HG02970 (cell line): ENCODE measurements around the gene LRRC7.
"Not testable (repeated sequence)": the region's sequence is repeated elsewhere in the genome, so short reads cannot be mapped to it uniquely, and the experiment has no call there.

Source experiments
- ATAC-seq: cut with Tn5 transposase; IDR thresholded peaks from one replicate; pipeline ENCODE4 v1.9.1; 2021; ENCODE audit warnings: mild to moderate bottlenecking, moderate library complexity, moderate number of reproducible peaks; ENCODE audit not compliant: unreplicated experiment, low FRiP score

LRRC7 gene

GRCh38 chr1:69940231-69940630 lies 372.5 kb downstream of the LRRC7 start:
- ATAC-seq, result no peak

DNA sequence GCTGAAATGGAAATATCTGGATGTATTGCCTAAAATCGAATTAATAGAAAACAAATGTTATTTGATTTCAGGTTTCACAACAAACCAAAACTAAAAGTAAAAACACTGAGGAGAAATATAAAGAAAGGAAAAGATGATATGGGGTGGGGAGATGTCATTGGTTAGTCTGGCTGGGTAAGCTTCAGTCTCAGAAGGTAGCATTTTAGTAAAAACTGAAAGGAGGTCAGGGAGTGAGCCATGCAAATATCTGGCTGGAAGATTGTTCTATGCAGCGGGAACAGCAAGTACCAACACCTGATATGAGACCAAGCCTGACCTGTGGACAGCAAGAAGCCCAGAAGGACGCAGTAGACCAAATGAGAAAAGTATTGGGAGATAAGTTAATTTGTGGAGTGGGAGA lies 373.1 kb downstream of the LRRC7 start:
- no peak for ATAC-seq

- no peak for ATAC-seq
These were observed 375.3 kb downstream of the LRRC7 start for GRCh38 chr1:69943030-69943429.

DNA sequence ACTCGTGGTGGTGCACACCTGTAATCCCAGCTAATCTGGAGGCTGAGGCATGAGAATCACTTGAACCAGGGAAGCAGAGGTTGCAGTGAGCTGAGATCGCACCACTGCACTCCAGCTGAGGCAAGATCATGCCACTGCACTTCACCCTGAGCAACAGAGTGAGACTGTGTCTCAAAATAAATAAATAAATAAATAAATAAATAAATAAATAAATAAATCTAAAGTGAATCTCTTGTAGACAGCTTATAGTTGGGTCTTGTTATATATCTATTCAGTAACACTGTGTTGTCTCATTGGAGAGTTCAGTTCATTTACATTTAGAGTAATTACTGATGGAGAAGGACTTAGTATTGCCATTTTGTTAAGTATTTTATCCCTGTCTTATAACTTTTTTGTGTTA lies 379.2 kb downstream of the LRRC7 start:
- no peak for ATAC-seq

- no peak for ATAC-seq
These were observed 380.1 kb downstream of the LRRC7 start for GRCh38 chr1:69947837-69948236.

- ATAC-seq, result no peak
These were observed 385.0 kb downstream of the LRRC7 start for GRCh38 chr1:69952676-69953075.

GRCh38 chr1:69962452-69962851 lies 394.7 kb downstream of the LRRC7 start:
- not testable (repeated sequence) for ATAC-seq

DNA sequence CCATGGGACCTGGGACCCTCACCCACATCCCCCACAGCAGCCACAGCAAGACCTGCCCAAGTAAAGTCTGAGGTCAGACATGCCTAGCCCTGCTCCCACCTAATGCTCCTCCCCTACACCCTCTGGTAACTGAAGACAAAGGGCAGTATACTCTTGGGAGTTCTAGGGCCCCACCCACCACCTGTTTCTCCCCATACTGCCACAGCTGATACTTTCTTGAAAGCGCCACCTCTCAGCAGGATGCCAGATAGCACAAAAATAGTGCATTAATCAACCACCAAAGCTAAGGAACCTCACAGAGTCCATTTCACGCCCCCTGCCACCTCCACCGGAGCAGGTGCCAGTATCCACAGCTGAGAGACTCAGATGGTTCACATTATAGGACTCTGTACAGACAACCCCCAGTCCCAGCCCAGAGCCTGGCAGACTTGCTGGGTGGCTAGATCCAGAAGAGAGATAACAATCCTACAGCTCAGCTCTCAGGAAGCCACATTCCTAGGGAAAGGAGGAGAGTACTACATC lies 399.6 kb downstream of the LRRC7 start:
- no peak for ATAC-seq

- ATAC-seq, result no peak
These were observed 409.2 kb downstream of the LRRC7 start for GRCh38 chr1:69976896-69977295.

DNA sequence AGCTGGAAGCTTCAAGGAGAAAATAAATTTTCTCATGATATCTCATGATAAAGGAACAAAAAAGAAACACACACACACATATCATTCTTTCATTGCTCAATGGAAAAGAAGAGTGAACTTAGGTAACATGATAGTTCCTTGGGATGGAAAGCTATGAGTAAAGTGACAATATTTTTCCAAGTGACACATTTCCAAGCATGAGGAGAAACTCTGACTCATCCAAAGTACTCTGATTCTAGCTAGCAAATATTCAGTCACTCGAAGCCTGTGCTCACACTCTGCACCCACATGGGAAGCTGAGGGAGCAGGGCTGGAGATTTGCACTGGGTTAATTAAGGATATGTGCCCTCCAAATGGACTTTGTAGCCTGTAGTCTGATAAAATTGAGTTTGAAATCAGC lies 415.3 kb downstream of the LRRC7 start:
- ATAC-seq, result no peak

DNA sequence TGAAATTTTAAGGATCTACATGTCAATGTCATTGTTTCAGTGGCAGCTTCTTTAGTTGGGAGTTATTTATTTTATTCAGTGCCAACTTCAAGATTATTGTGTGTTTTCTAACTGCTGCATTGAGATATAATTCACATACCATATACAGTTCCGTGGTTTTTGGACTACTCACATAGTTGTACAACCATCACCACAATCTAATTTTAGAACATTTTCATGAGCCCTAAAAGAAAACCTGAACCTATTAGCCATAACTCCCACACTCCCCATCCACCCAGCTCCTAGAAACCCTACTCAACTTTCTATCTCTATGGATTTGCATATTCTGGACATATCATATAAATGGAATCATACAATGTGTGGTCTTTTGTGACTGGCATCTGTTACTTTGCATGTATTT lies 417.7 kb downstream of the LRRC7 start:
- no peak for ATAC-seq

- ATAC-seq, result no peak
These were observed 418.2 kb downstream of the LRRC7 start for GRCh38 chr1:69985901-69986439.

DNA sequence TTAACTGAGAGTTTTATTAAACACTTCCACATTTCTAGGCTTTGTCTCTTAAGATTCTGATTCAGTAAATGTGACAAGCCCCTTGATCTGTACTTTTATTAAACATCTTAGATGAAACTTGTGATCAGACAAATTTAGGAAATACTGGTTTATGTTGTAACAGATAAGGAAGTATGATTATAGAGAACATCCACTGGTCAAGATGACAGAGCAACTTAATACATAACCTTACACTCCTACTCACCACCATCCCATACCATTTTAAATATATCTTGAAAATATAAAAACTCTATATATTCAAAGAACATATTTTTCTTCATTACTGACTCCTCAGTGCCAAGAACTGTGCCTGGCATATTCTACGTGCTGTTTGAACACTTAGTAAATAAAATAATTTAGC lies 420.2 kb downstream of the LRRC7 start:
- no peak for ATAC-seq

GRCh38 chr1:69991644-69992043 lies 423.9 kb downstream of the LRRC7 start:
- ATAC-seq, result no peak

DNA sequence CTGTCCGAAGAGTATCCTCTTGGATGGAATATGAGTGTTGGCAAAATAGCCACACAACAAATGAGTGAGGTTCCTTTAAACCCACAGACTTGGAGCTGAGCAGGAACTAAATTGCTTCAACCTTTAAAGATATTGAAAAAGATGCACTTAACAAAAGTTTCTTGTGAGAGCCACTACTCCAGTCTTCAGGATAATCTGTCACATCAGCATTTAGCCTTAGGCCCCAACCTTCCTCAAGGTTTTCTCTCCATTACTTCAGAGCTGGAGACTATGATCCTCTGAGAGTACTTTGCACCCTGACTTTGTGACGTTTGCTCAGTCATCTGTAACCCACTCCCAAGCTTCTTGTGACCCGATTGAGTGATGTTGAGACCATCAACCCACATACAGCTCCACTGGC lies 424.9 kb downstream of the LRRC7 start:
- ATAC-seq, result no peak

DNA sequence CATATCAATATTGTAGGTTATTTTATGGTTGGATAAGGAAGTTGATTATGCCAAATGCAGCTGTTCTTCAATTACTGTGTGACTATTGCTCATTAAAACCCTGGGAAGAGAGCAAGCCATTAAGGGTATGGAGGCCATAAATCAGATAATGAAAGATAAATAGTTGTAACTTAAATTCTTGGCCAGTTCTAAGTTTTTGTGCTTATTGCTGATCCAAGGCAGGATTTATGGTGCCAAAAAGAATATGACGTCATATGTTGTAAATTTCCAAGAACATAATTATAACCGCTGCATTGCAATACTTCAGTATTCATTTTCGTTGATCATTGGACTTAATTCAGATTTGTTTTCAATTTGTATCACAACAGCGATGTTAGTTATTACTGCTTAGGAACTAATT lies 426.1 kb downstream of the LRRC7 start:
- no peak for ATAC-seq

DNA sequence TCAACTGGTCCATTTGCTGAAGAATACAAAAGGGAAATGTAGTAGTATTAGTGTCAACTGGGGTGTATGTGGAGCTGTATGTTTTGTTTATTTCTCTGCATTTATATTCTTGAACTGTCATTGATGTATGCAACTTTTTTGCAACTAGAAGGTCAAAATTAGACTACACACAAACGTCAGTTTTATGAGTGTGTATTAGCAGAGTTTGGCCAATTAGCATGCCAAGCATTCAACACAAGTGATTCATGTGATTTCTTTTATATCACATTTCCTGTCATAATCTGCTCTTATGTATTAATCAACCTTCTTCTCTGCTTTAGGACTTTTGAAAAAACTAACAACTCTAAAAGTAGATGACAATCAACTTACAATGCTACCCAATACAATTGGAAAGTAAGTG lies 426.5 kb downstream of the LRRC7 start:
- ATAC-seq, result no peak

GRCh38 chr1:69998847-69999246 lies 431.1 kb downstream of the LRRC7 start:
- ATAC-seq, result no peak

- no peak for ATAC-seq
These were observed 435.6 kb downstream of the LRRC7 start for GRCh38 chr1:70003211-70003908.

- ATAC-seq, result no peak
These were observed 437.8 kb downstream of the LRRC7 start for GRCh38 chr1:70005386-70006034.

DNA sequence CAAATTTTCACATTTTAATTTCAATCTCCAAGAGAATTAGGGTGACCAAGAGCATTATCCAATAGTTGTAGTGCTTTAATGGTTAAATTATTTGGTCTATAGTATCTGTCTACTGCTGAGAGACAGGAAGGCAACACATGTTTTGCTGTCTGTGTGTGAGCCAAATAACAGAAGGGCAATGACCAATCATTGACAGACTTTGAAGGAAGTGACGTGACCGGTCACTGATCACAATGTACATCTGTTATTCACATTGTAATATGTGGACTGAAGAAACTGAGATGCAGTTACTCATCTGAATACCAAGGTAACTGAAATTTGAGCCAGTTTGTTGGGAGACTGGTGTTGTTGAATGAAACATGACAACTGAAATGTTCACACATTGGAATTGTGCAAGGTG lies 440.9 kb downstream of the LRRC7 start:
- ATAC-seq, result no peak

DNA sequence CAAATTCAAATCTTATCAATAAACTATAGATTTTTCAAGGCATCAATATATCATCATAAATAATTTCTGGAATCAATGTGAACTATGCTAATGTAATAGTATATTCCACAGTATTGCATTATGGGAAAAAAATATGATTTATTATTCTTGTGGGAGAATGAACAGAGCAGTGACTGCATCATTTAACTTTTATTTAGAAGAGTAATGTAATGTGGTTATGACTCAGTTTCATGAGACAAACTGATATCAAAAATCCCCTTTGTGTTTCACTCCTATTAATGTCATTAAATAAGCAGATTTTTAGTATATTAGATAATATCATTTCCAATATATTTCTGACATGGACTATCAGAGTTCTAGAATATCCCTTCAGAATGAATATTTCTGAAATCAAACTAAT lies 450.0 kb downstream of the LRRC7 start:
- ATAC-seq, result no peak
